NOMO-1 (cell line): ENCODE results near the gene HM13.

Source experiments
- DNase-seq, 2 experiments: peaks; one replicate each; lab custom pipeline; 2025; ENCODE audit not compliant: unreplicated experiment in 2 of 2; lab: John Stamatoyannopoulos, UW

Gene HM13

DNA sequence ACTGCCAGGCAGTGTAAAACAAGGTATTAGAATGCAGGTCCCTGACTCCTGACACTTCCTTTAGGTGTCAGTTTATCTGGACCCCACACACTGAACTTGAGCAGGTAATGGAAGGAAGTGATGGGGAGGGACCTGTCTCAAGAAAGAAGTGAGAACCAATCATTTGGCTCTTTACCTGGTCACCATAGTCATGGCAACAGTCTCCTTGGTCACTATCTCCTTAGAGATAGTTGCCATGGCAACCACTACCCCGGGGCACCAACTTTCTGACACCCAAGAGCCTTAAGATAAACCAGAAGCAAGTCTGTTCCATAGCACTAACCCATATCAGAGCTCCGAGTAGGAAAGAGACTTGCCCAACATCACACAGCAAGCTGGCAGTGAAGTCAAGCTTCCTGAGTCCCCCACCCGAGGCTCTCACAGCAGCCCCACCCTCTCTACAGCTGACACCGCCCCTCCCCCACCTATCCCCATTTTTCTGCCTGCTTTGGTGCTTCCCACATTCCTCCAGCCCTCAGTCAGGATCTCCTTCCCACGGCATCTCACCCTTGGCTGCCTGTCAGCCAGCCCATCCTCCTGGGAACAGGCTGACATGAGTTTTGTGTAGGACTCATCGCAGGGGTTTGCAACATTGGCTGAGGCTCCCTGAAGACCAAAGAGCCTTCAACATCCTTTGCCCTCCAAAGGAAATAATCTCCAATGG lies 16.3 kb upstream of the HM13 start:
- no peak for DNase-seq

- no peak for DNase-seq
Measured at GRCh38 chr20:31500527-31500926, 13.7 kb upstream of the HM13 start.

- DNase-seq = peak; percentile 16 to 37
Measured at GRCh38 chr20:31502884-31503673, 11.2 kb upstream of the HM13 start.

DNA sequence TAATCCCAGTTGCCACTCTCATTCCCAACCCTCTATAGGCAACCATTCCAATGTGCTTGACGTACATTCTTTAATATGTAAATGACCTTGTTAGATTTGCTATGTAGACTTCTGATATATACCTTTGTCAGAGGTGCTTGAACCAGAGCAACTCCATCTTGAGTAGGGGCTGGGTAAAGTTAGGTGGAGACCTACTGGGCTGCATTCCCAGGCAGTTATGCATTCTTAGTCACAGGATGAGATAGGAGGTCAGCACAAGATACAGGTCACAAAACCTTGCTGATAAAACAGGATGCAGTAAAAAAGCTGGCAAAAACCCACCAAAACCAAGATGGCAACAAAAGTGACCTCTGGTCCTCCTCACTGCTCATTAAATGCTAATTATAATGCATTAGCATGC lies 8.3 kb upstream of the HM13 start:
- DNase-seq = no peak

DNA sequence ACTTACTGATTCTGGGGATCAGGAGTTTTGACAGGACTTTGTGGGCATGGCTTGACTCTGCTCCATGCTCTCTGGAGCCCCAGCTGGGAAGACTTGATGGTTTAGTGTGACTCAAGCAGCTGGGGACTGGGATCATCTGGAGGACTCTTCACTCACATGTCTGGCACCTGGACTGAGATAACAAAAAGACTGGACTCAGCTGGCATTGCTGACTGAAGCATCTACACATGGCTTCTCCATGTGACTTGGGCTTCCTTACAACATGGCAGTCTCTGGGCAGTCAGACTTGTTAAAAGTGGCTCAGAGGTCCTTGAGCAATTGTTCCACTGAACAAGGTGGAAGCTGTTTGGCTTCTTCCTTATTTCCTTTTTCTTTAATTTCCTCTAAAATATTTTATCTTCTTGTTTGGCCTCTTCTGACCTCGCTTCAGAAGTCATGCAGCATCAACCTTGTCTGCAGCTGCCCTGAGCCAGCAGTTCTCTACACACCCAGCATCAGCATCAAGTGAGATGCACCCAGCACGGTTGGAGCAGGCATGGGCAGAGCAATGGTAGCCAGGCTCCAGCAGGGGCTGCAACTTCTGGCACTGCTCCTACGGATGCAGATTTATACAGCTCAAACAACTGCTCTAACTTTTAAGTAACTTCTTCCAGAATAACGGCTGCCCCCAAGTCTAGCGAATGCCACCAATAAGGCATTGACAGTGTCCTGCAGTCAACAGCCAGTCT lies 5.6 kb upstream of the HM13 start:
- no peak for DNase-seq

DNA sequence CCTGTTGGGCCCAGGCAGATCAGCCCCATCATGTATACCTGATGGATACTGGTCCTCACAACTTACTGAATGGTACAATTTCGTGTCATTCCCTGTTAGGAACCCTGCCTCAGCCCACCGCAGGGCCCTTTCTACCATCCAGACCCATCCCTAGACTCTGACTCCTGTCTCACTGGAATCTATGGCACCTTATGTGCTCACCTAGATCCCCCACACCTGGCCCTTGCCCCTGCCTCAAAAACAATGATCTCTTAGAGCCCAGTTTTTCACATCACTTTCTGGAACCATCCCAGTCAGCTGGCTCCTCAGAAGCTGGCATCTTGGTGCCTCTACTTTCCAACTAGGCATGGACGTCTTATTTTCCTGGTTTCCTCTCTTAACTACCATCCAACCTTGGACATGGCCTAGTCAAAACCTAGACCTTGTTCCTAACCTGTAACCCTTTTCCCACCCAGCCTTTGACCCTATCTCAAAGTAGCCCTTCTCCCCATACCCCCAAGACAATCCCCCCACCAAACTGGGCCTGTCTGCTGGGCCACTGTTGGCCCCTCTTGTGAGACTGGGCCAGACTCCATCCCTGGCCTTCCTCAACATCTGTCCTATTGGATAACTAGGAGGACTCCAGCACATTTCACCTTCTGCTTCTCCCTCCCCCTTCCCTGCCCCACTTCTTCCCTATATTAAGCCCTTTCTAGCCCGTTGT lies 981 bp downstream of the HM13 start:
- DNase-seq = no peak

DNA sequence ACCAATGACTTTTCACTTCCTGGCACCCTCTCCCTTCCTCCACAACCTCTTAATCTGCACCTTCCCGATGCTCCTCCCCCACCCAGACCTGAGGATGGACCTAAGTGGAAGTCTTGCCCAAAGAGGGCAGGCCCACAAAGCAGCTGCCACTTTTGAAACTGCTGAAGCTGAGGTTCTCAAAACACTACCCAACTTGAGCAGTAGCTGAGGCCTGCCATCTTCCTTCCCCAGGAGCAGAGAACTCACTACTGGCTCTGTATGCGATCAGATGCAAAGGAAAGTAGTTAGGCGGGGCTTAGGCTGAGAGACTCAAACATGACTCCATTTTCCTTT lies 1.5 kb downstream of the HM13 start:
- peak in 1 of 2 experiments; percentile 9 for DNase-seq

DNA sequence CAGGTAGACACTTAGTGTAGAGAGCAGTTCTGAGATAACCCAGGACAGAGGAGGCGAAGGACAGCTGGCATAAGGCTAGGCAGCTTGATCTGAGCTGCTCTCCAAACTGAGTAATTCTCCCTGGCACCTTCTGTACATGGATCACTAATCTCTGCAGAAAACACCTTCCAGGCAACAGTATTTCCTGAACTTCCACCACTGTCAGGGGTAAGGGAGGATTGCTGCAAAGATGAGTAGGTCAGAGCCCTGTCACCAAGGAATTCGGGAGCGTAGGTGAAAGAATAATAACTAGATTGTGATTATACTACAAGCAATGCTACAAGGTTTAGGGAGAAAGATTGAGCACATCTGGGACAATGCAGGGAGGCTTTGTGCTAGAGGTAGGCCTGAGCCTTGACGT lies 1.9 kb downstream of the HM13 start:
- DNase-seq = no peak

- no peak for DNase-seq
Measured at GRCh38 chr20:31516651-31517050, 2.4 kb downstream of the HM13 start.

DNA sequence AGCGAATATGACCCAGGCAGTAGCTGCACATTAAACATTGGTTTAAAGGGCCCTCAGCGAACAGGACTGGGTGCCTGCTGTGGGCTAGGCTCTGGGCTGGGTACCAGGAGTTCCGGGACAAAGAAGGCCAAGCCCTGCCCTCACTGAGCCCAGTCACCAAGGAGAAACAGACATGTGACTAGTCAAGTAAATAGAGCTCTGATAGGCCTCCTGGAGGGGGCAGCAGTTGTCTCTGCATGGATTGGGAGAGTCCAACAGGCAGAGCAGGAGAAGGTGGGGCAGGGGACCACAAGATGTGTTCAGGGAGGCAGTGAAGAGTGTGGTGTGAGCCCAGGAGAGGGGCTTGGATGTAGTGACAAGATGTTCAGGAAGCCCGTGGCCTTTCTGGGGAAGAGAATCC lies 3.1 kb downstream of the HM13 start:
- DNase-seq = no peak

GRCh38 chr20:31521267-31521666 lies 7.0 kb downstream of the HM13 start:
- peak in 1 of 2 experiments; percentile 49 for DNase-seq

- DNase-seq = no peak
Measured at GRCh38 chr20:31522731-31523130, 8.5 kb downstream of the HM13 start.

GRCh38 chr20:31523361-31524283 lies 9.4 kb downstream of the HM13 start:
- DNase-seq = peak; percentile 87 to 89

GRCh38 chr20:31527266-31527665 lies 13.0 kb downstream of the HM13 start:
- no peak for DNase-seq

- no peak for DNase-seq
Measured at GRCh38 chr20:31535298-31535697, 21.1 kb downstream of the HM13 start.

- DNase-seq = no peak
Measured at GRCh38 chr20:31536575-31536974, 22.3 kb downstream of the HM13 start.

GRCh38 chr20:31537116-31537871 lies 23.1 kb downstream of the HM13 start:
- no peak for DNase-seq

DNA sequence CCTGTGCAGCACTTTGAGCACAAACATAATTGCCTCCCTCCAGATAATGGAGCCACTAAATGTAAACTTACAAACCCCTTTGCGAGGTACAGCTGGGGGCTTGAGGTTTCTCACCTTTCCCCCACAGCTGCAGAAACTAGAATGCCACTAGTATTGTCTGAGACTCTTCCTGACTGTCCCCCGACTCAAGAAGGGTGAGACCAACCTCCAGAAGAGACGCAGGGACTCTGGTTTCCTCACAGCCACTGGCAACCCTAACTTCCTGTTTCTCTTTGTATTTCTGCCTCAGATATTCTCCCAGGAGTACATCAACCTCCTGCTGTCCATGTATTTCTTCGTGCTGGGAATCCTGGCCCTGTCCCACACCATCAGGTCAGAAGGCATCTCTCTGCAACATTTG lies 23.6 kb downstream of the HM13 start:
- DNase-seq = no peak

- no peak for DNase-seq
Measured at GRCh38 chr20:31538326-31538725, 24.1 kb downstream of the HM13 start.
